HG03280 (cell line): Measurements from ENCODE around the gene STK11.

Experiments used
- ATAC-seq: cut with Tn5 transposase; IDR thresholded peaks from one replicate; pipeline ENCODE4 v1.9.1; 2021; ENCODE audit warnings: mild to moderate bottlenecking, moderate library complexity; ENCODE audit not compliant: unreplicated experiment

Gene STK11

DNA sequence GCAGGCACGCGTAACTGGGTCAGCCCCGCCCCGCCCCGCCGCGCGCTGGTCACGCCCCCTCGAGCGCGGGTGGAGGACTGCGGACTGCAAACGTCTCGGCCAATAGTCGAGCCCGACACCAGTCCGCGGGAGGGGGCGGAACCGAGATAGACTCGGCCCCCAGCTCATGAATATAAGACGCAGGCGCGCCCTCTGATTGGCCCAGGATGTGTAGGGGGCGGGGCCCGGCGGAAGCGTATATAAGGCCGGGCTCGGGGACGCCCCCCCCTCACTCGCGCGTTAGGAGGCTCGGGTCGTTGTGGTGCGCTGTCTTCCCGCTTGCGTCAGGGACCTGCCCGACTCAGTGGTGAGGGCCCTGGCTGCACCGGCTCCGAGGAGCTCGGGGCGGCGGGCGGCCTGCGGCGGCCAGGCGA, 63.5 kb downstream of the STK11 start, which contains the start of gene CIRBP:
CIRBP (plus strand) TSS at position 268 of the 413 bp plus-strand sequence. CDS start 1,602 bp downstream, outside the sequence.
- peak; percentile 63 for ATAC-seq

DNA sequence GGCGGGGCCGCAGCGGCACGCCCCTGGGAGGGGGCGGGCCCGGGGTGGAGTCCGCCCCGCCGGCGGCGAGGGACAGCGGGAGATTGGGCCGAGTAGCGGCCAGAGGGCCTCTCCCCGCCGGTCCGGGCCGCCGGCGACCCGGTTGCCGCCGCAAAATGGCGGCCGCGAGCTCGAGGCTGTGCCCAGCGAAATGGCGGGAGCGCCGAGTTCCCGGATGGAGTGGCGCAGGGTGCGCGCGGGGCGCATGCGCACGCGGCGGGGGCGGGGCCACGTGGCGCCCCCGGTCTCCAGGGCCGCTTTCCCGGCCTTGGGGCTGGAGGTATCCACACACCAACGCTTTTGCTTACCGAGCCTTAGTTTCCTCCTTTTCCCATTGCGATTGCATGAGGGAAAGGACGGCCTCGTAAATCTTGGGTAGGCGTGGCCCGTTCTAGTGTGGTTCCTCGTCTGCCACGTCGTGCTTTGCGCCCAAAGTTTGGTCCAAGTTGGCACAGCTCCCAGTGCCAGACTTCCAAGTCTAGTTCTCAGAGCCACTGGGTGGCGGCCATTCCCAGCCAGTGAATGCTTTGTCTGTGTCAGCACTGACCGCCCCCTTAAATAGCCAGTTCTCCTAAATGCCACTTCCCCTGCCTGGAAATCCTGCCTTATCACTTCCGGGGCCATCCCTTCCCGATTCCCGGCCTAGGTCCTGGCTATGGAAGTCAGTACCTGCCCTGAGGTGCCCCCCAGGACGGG, 64.1 kb downstream of the STK11 start:
- peak; percentile 19 for ATAC-seq

DNA sequence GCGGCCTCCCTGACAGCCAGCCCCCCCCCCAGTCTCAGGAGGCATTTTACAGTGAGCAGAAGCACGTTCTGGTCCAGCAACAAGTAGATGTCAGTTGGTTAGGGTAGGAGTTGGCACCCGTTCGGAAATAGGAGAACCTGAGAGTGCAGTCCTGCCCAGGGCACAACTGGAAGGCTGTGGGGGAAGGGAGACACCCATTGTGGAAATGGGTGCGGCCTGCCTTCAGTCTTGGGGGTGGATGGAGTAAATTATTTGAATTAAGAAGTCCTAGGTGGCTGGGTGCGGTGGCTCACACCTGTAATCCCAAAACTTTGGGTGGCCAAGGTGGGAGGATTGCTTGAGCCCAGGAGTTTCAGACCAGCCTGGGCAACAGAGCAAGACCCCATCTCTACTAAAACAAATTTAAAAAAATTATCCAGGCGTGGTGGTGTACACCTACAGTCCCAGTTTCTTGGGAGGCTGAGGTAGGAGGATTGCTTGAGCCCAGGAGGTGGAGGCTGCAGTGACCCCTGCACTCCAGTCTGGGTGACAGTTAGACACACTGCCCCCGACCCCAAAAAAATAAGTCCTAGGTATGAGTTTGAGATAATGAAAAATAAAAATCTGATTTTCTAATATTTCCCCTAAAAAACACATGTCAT, 64.8 kb downstream of the STK11 start:
- ATAC-seq = no peak

DNA sequence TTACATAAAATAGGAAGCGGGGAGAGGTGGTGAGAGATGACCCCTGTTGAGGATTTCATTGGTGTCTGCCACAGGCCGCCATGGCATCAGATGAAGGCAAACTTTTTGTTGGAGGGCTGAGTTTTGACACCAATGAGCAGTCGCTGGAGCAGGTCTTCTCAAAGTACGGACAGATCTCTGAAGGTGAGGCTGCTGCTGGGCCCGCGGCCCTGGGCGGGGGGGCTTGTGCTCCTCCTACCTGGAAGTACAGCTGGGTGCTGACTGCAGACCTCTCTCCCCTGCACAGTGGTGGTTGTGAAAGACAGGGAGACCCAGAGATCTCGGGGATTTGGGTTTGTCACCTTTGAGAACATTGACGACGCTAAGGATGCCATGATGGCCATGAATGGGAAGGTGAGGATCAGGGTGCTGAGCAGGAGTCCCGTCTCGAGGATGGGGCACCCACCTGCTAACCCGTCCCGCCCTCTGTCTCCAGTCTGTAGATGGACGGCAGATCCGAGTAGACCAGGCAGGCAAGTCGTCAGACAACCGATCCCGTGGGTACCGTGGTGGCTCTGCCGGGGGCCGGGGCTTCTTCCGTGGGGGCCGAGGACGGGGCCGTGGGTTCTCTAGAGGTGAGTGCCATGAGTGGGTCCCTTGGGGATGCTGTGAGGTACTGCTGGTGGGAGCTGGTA, 65.4 kb downstream of the STK11 start:
- no peak for ATAC-seq

DNA sequence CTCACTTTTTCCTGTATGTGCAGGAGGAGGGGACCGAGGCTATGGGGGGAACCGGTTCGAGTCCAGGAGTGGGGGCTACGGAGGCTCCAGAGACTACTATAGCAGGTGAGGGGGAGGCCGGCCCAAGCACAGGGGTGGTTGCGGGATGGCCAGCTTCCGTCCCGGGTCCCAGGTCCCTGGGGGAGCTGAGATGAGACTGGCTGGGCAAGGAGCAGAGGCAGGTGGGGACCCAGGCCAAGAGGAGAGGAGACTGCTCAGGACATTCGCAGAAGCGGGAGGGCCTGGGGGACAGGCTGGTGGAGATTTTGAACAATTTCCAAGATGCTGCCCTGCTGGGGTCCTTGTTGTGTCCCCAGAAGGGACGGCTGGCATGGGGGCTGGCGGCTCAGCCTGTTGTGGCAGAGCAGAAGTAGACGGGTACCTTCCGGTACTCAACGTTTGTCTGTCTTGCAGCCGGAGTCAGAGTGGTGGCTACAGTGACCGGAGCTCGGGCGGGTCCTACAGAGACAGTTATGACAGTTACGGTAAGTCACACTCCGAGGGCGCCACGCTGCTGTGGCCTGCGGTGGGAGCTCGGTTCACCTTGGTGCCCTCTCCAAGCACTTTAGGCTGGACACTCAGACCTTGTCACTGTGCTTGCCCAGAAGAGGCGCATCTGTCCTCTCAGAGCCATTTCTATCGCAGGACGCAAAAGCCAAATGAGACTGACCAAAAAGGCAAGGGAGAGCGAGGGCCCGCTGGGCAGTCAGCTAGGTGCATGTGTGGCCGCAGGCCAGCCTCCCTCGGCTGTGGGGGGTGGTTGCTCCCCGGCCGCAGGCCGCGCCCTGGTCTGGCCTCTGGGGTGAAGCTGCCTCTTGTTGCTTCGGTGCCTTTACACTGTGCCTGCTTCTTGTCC, 66.2 kb downstream of the STK11 start:
- no peak for ATAC-seq

DNA sequence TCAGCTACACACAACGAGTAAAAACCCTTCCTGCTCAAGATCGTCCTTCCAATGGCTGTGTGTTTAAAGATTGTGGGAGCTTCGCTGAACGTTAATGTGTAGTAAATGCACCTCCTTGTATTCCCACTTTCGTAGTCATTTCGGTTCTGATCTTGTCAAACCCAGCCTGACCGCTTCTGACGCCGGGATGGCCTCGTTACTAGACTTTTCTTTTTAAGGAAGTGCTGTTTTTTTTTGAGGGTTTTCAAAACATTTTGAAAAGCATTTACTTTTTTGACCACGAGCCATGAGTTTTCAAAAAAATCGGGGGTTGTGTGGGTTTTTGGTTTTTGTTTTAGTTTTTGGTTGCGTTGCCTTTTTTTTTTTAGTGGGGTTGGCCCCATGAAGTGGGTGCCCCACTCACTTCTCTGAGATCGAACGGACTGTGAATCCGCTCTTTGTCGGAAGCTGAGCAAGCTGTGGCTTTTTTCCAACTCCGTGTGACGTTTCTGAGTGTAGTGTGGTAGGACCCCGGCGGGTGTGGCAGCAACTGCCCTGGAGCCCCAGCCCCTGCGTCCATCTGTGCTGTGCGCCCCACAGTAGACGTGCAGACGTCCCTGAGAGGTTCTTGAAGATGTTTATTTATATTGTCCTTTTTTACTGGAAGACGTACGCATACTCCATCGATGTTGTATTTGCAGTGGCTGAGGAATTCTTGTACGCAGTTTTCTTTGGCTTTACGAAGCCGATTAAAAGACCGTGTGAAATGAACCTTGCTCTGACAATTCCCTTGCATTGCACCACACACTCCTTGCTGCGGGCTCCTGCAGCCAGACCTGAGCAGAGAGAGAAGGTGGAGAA, 67.1 kb downstream of the STK11 start:
- no peak for ATAC-seq

DNA sequence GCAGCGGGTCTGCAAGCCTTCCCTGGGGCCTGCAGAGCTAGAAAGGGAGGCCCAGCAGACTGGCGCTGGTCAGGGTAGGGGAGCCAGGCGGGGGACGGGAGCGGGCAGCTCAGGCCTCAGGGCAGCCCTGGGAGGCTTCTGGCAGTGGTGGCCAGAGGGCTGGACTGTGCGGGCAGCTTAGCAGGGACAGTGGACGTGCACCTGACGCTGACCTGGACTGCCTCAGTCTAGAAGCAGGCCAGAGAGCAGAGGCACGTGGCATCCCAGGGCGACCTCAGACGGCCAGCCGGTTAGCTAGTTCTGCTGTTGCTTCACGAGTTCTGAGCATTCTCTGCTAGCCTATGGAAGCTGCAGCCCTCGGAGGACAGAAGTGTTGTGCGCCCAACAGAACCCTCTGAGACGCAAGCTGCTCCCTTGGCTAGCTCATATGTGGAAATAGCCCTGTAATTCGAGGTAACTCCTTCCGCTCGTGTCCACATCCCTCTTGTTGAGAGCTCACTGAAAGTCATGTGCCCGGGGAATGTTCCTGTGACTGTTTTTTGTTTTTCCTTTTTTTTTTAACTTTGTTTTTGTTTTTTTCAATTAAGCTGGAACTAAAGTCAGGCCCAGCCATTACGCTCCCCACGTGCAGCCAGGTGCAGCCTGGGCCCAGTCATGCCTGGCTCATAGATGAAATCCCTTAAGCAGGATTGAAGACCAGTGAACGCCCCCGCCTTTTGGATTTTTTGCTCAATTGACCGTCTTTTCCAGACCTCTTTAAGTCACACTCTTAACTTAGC, 67.9 kb downstream of the STK11 start:
- ATAC-seq = no peak

DNA sequence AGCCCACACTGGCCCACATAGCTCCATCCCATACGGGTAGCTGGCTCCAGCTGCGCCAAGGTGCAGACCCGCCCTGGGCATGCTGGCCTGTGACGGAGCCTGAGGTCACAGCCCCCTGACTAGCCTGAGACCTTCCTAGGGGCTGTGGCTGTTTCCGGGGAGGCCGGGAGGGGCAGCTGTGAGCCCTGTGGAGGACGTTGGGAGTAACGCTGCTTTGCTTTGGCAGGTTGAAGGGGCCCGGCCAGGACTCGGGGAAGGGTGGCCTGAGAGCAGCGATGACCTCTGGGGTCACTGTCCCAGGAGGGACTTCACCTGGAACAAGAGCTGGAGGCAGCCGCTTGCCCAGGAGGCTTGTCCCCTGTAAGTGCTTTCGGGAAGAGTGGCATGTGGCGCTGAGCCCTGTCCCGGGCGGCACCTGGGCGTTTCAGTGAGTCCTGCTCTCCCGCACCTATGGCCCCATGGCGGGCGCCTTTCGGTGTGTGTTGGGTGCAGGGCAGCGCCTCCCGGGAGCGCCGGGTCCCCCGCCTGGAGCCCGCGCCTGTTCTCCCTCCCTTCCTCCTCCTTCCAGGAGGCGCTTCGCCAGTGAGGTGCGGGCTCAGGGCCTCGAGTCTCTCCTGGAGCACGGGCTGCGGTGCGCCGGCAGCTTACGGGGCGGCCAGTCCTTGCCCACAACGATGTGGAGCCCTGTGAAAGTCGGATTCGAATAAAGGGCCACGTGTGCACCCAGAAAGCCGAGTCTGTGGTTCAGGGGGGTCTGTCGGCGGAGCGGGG, 68.7 kb downstream of the STK11 start:
- ATAC-seq = no peak

DNA sequence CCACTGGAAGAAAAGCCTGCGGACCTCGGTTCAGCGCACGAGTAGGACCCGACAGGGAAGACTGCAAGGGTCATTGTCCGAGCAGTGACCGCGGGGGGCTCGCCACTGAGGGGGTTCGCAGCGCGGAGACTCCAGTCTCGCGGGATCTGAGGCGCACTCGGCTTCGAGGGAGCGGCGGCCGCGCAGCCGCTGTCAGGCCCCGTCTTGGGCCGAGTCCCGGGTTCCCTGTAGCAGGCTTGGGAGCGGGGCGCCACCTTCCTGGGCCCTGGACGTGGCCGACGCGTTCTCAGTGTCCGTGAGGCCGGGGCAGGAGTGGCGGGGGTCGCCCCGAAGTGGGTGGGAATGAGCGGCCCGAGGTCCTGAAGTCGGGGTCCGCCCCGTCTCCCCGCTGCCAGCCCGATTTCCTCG, 69.3 kb downstream of the STK11 start:
- ATAC-seq = no peak

DNA sequence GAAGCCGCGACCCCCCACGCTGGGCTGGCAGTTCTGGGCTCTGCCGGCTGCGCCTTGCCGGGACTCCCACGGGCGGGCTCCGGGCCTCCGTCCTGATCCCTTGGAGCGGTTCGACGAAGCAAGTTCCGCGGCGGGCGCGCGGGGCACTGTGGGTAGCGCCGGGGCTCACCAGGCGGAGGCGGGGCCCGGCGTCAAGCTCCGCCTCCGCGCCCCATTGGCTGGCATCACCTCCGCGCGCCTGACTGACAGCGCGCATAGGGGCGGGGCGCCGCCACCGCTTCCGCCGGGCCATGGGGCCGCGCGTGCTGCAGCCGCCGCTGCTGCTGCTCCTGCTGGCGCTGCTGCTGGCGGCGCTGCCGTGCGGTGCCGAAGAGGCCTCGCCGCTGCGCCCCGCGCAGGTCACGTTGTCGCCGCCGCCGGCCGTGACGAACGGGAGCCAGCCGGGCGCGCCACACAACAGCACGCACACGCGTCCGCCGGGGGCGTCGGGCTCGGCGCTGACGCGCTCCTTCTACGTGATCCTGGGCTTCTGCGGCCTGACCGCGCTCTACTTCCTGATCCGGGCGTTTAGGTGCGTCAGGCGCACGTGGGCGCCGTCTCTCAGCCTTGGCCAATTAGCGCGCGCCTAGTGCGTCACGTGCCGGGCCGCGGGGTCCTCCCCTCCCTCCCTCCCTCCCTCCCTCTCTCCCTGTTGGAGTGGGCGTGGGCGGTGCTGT, 69.8 kb downstream of the STK11 start, which contains the start of gene FAM174C:
FAM174C (plus strand) TSS at position 271 of the 716 bp plus-strand sequence; CDS start at position 291, 20 bp downstream.
- peak; percentile 78 for ATAC-seq

DNA sequence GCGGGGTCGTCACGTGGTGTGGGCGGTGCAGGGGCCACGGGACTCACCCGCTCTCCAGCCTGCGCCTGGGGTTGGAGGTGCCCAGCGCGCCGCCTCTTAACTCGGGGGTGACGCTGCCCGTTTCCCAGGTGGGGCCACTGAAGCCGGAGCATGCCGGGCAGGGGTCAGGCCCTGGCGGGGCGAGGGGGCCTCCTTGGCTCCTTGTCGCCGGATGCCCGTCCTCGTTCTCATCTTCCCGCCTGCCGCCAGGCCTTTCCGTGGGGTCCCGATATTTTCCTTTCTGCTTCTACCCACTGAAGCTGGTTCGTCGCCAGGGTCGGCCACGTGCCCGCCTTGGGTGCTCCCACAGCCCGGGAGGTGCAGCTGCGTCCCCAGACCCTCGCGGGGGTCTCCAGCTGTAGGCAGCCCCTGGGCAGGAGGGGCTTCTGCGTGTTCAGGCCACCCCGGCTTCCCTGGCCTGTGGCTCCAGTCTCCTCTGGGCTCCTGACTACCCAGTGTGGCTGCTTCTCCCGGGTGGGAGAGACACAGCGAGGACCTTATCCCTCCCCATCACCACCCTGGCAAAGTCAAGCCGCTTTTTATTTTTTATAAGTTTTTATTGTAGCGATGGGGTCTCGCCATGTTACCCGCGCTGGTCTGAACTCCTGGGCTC, 70.5 kb downstream of the STK11 start:
- no peak for ATAC-seq

DNA sequence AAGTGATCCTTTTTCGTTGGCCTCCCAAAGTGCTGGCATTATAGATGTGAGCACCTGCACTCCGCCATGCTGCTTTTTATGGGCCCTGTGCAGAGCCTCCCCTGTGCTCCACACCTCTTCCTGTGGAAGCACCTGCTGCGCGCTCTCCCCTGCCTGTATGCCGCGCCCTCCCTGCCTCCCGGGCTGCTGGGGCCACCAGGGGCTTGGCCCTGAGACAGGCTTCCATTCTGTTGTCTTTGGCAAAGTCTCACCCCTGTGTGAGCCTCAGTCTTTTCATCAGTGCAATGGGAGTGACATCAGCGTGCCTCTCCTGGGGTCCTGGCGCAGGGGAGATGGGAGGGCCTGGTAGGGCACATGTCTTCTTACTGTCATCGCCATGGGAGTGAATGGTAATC, 71.0 kb downstream of the STK11 start:
- ATAC-seq = no peak

DNA sequence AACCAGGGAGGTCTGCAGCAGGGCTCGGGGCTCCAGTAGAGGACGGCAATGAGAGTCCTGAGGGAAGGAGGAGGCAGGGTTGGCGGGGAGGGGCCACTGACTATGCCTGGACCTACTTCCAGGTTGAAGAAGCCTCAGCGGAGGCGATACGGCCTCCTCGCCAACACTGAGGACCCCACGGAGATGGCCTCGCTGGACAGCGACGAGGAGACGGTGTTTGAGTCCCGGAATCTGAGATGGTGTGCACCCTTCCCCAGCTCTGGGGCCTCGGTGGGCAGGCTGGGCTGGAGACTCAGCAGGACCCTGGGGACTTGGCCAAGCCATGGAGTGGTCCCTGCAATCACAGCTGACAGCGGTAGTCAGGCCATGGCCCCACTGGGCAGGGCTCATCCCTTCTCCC, 71.5 kb downstream of the STK11 start:
- no peak for ATAC-seq
